GM12878 (cell line): ENCODE measurements around the gene FLRT1. TPM values are rescaled to one million over a fixed set of nuclear protein-coding genes. Genes with fewer than 3 reads are reported as not detected.

ENCODE experiments used
- ATAC-seq: fragments of 200-7000 bp; cut with Tn5 transposase; 3 replicates; pipeline ENCODE4 v1.9.1; 2020; ENCODE audit warnings: mild to moderate bottlenecking, moderate library complexity
- BruUV-seq: library from RNA; stranded (reverse); fragments of 400-500 nt; replicated peaks from 2 replicates; lab custom pipeline; 2021; lab: Mats Ljungman, UMichigan
- CTCF ChIA-PET: fragments of 300-600 bp; sonication (Branson Sonifier 250); formaldehyde crosslinking; extraction: SDS; loops from one replicate; lab custom pipeline; 2021; ENCODE audit warnings: inconsistent platforms; lab: Yijun Ruan, JAX
- POLR2A ChIA-PET: fragments of 350-600 bp; formaldehyde crosslinking; extraction: SDS; loops from one replicate; lab custom pipeline; 2021; ENCODE audit warnings: inconsistent platforms; lab: Charles Lee
- RAD21 ChIA-PET: fragments of 300-600 bp; sonication (Branson Sonifier 250); formaldehyde crosslinking; loops from one replicate; lab custom pipeline; 2023; ENCODE audit warnings: antibody characterized with exemption; ENCODE audit not compliant: unreplicated experiment; lab: Charles Lee
- SMC1A ChIA-PET: fragments of 300-600 bp; sonication (Branson Sonifier 250); formaldehyde crosslinking; loops from one replicate; lab custom pipeline; 2023; ENCODE audit not compliant: unreplicated experiment, uncharacterized antibody; lab: Charles Lee
- DNase-seq: peaks from one replicate; pipeline ENCODE4 v3.0.0-alpha.2; 2011; ENCODE audit warnings: low read depth, low spot score
- FAIRE-seq: peaks from 3 replicates; lab custom pipeline; 2011; peaks lifted over from hg19 to GRCh38; lab: Jason Lieb, UNC
- H2AFZ ChIP-seq: 2 replicates; pipeline ENCODE4 v1.6.0; 2011; ENCODE audit warnings: low read depth, low read length, control low read depth; ENCODE audit not compliant: control insufficient read depth
- H3K27ac ChIP-seq: 2 replicates; pipeline ENCODE4 v1.5.1; 2011; ENCODE audit warnings: control low read depth; ENCODE audit not compliant: control insufficient read depth, insufficient read depth
- H3K27me3 ChIP-seq, 2 experiments: replicated peaks in 1 of 2; 2 replicates each; pipeline versions ENCODE4 v1.6.0 to v1.6.1; 2011; ENCODE audit warnings: low read length in 1 of 2; ENCODE audit not compliant: control insufficient read depth in 2 of 2, insufficient read depth in 2 of 2
- H3K36me3 ChIP-seq, 2 experiments: 2 replicates each; pipeline ENCODE4 v1.5.1; 2011; ENCODE audit warnings: low read length in 1 of 2; ENCODE audit not compliant: control insufficient read depth in 2 of 2, insufficient read depth in 2 of 2
- H3K4me1 ChIP-seq: 2 replicates; pipeline ENCODE4 v1.6.1; 2011; ENCODE audit warnings: mild to moderate bottlenecking, low read length, moderate library complexity, mixed read lengths; ENCODE audit not compliant: control insufficient read depth, insufficient read depth
- H3K4me2 ChIP-seq: 2 replicates; pipeline ENCODE4 v1.6.0; 2011; ENCODE audit warnings: control low read depth; ENCODE audit not compliant: control insufficient read depth, insufficient read depth
- H3K4me3 ChIP-seq: fragments of 200-600 bp; sonication (generic); 2 replicates; pipeline ENCODE4 v1.5.1; 2016
- H3K79me2 ChIP-seq: 2 replicates; pipeline ENCODE4 v1.6.0; 2011; ENCODE audit warnings: low read length; ENCODE audit not compliant: control insufficient read depth, insufficient read depth
- H3K9ac ChIP-seq: 2 replicates; pipeline ENCODE4 v1.8.0; 2011; ENCODE audit warnings: low read length, control low read depth, mixed read lengths; ENCODE audit not compliant: control insufficient read depth, insufficient read depth
- H3K9me3 ChIP-seq: replicated peaks from 3 replicates; pipeline ENCODE4 v1.5.1; 2011; ENCODE audit warnings: mild to moderate bottlenecking, low read length; ENCODE audit not compliant: control insufficient read depth, insufficient read depth
- H4K20me1 ChIP-seq: 2 replicates; pipeline ENCODE4 v1.6.0; 2011; ENCODE audit not compliant: control insufficient read depth, insufficient read depth
- ASH2L ChIP-seq: fragments of 300-600, 200-600 bp; sonication (generic); IDR thresholded peaks from 2 replicates; pipeline ENCODE4 v1.6.1; 2017; ENCODE audit warnings: low read depth, mild to moderate bottlenecking, borderline replicate concordance
- CBFB ChIP-seq: IDR thresholded peaks from 2 replicates; pipeline ENCODE4 v1.6.1; 2016; ENCODE audit warnings: antibody characterized with exemption, low read depth
- GATAD2B ChIP-seq: fragments of 450-650 bp; conservative IDR thresholded peaks from 2 replicates; pipeline ENCODE4 v1.6.1; 2017; ENCODE audit warnings: low read depth, mild to moderate bottlenecking, moderate library complexity
- HDAC2 ChIP-seq: fragments of 200-600 bp; sonication (generic); IDR thresholded peaks from 2 replicates; pipeline ENCODE4 v1.6.1; 2017
- MEF2A ChIP-seq: IDR thresholded peaks from 2 replicates; pipeline ENCODE4 v1.6.1; 2011; ENCODE audit warnings: low read depth, mild to moderate bottlenecking, low read length, moderate library complexity; ENCODE audit not compliant: insufficient read depth
- MXI1 ChIP-seq: fragments of 150-350 bp; IDR thresholded peaks from 2 replicates; pipeline ENCODE4 v1.6.1; 2011; ENCODE audit warnings: low read depth, mild to moderate bottlenecking, inconsistent platforms, low read length, improper control_type of control experiment
- RELA ChIP-seq: fragments of 450-650 bp; IDR thresholded peaks from 2 replicates; pipeline ENCODE4 v1.8.0; 2014; ENCODE audit warnings: borderline replicate concordance; ENCODE audit not compliant: partially characterized antibody
- SIN3A ChIP-seq: IDR thresholded peaks from 2 replicates; pipeline ENCODE4 v1.6.1; 2012; ENCODE audit warnings: low read depth, low read length, improper control_type of control experiment
- TBL1XR1 ChIP-seq: IDR thresholded peaks from 2 replicates; pipeline ENCODE4 v1.6.1; 2012; ENCODE audit warnings: low read depth, low read length, improper control_type of control experiment
- TCF3 ChIP-seq: IDR thresholded peaks from 2 replicates; pipeline ENCODE4 v1.6.1; 2012; ENCODE audit warnings: low read depth, mild to moderate bottlenecking, low read length, borderline replicate concordance; ENCODE audit not compliant: insufficient read depth
- WGBS: methylation state at CpG from one replicate; pipeline ENCODE4 v1.1.6; 2016; ENCODE audit warnings: low lambda C conversion rate; ENCODE audit not compliant: insufficient replicate concordance, insufficient coverage; ENCODE audit errors: missing lambda C conversion rate; 5-methylcytosine and 5-hydroxymethylcytosine counted together
- in situ Hi-C: fragments of 300-500 bp; cut with MboI; formaldehyde crosslinking; loops from 9 replicates; pipeline ENCODE4 v1.14.3; 2018; ENCODE audit warnings: mixed read lengths
- intact Hi-C: fragments of 100-400 bp; cut with micrococcal nuclease; formaldehyde crosslinking; loops from one replicate; pipeline ENCODE4 v1.14.2; 2022; ENCODE audit not compliant: unreplicated experiment
- polyA plus RNA-seq, 11 experiments: library from polyadenylated mRNA; depleted of rRNA in 4 of 11; unstranded in 6 of 11; stranded (reverse) in 5 of 11; fragments of >200 nt; fragmentation: Nextera tagmentation in 4 of 11; fragmentation: Illumina TruSeq in 1 of 11; extraction: Ambion mirVana in 4 of 11; extraction: Trizol in 1 of 11; gene quantifications; 1 replicate in 1 of 11; 2 replicates in 10 of 11; pipeline versions ENCODE4 v1.2.1 to v1.2.3, GENCODE V29; 2011 to 2016; ENCODE audit warnings: inconsistent platforms in 2 of 11, missing spikeins in 2 of 11, low read depth in 1 of 11
- total RNA-seq, 4 experiments: library from RNA; depleted of rRNA in 3 of 4; stranded (reverse); fragments of >200 nt in 3 of 4; fragmentation: Illumina TruSeq in 1 of 4; extraction: Trizol in 1 of 4; gene quantifications; 2 replicates each; pipeline versions ENCODE4 v1.2.1 to v1.2.3, GENCODE V29; 2013 to 2021
- TF ChIP-seq, protein P1 (sequence below): IDR thresholded peaks from 2 replicates; pipeline ENCODE4 v1.6.1; 2012; ENCODE audit warnings: improper control_type of control experiment, low read depth, low read length; ENCODE audit not compliant: insufficient replicate concordance
- TF ChIP-seq, protein P2 (sequence below): fragments of 450-650 bp; IDR thresholded peaks from 2 replicates; pipeline ENCODE4 v1.6.1; 2017; ENCODE audit warnings: borderline replicate concordance
- TF ChIP-seq, protein P3 (sequence below): fragments of 450-650 bp; IDR thresholded peaks from 2 replicates; pipeline ENCODE4 v1.6.1; 2018; ENCODE audit warnings: borderline replicate concordance, mild to moderate bottlenecking; ENCODE audit not compliant: partially characterized antibody

FLRT1 gene
- total and polyA plus RNA-seq, 10 of the 15 experiments (the other 5 are each of a cell fraction or from before 2014, with no cell fraction given), result 0.10 to 0.12 TPM; not detected in 8

DNA sequence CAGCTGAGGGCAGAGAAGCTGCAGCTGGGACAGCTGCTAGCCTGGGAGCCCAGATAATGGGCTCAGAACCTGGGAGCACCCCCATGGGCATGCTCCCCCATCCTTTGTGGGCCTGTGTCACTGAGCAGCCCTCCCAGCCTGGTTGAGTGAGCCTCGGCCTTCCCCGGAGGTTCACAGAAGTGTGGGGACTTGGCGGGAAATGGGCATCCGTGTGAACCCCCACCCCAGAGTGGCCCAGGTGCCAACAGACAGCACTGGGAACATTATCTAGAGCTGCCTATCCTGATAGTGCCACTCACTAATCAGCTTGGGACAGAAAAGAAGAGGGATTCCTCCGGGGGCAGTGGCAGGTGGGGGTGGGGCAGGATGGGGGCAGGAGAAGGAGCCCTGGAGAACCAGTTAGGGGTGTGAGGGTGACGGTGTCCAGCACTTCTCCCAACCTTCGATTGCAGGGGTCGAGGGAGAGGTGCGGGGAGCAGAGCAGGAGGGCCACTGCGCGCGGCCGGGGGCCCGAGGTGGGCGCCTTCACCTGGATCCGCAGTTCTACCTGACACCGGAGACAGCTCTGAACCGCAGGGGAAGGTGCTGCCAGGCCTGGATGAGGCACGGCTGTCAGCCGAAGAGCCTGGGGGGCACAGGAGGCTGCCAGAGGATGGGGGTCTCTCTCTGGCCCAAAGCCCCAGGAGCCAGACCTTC, 33.1 kb downstream of the FLRT1 start:
- no peaks in the 10 kb centered on the region for H3K9me3 ChIP-seq
- DNase-seq, result no peak
- no peaks in the 10 kb centered on the region for H3K4me1 ChIP-seq
- CTCF ChIA-PET, result no interaction called here
- no peaks in the 10 kb centered on the region; a peak in 3 of 4 replicates for H3K27me3 ChIP-seq
- no peak overlapping the region for H3K4me2 ChIP-seq
- in situ Hi-C loops (no loop called here), intact Hi-C loops (no loop called here)
- H3K79me2 ChIP-seq, result no peaks in the 10 kb centered on the region
- WGBS, result 65% methylated on average over 19 of the region's 20 CpGs
- RAD21 ChIA-PET, result no interaction called here
- H4K20me1 ChIP-seq, result no peaks in the 10 kb centered on the region
- POLR2A ChIA-PET, result no interaction called here
- SMC1A ChIA-PET, result no interaction called here
- no peak overlapping the region for H3K27ac ChIP-seq
- H3K36me3 ChIP-seq, result no peaks in the 10 kb centered on the region
- no peak overlapping the region for H2AFZ ChIP-seq
- H3K9ac ChIP-seq, result no peak overlapping the region
- FAIRE-seq, result no peak
- ATAC-seq, result no peak
- BruUV-seq, result no TSS peak
- no peak overlapping the region for H3K4me3 ChIP-seq
- TF ChIP-seq, protein P1, sequence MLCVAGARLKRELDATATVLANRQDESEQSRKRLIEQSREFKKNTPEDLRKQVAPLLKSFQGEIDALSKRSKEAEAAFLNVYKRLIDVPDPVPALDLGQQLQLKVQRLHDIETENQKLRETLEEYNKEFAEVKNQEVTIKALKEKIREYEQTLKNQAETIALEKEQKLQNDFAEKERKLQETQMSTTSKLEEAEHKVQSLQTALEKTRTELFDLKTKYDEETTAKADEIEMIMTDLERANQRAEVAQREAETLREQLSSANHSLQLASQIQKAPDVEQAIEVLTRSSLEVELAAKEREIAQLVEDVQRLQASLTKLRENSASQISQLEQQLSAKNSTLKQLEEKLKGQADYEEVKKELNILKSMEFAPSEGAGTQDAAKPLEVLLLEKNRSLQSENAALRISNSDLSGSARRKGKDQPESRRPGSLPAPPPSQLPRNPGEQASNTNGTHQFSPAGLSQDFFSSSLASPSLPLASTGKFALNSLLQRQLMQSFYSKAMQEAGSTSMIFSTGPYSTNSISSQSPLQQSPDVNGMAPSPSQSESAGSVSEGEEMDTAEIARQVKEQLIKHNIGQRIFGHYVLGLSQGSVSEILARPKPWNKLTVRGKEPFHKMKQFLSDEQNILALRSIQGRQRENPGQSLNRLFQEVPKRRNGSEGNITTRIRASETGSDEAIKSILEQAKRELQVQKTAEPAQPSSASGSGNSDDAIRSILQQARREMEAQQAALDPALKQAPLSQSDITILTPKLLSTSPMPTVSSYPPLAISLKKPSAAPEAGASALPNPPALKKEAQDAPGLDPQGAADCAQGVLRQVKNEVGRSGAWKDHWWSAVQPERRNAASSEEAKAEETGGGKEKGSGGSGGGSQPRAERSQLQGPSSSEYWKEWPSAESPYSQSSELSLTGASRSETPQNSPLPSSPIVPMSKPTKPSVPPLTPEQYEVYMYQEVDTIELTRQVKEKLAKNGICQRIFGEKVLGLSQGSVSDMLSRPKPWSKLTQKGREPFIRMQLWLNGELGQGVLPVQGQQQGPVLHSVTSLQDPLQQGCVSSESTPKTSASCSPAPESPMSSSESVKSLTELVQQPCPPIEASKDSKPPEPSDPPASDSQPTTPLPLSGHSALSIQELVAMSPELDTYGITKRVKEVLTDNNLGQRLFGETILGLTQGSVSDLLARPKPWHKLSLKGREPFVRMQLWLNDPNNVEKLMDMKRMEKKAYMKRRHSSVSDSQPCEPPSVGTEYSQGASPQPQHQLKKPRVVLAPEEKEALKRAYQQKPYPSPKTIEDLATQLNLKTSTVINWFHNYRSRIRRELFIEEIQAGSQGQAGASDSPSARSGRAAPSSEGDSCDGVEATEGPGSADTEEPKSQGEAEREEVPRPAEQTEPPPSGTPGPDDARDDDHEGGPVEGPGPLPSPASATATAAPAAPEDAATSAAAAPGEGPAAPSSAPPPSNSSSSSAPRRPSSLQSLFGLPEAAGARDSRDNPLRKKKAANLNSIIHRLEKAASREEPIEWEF, result no peak
- no peak for TF ChIP-seq TCF3
- TF ChIP-seq SIN3A, result no peak
- TF ChIP-seq HDAC2, result no peak
- no peak for TF ChIP-seq GATAD2B
- TF ChIP-seq, protein P2, sequence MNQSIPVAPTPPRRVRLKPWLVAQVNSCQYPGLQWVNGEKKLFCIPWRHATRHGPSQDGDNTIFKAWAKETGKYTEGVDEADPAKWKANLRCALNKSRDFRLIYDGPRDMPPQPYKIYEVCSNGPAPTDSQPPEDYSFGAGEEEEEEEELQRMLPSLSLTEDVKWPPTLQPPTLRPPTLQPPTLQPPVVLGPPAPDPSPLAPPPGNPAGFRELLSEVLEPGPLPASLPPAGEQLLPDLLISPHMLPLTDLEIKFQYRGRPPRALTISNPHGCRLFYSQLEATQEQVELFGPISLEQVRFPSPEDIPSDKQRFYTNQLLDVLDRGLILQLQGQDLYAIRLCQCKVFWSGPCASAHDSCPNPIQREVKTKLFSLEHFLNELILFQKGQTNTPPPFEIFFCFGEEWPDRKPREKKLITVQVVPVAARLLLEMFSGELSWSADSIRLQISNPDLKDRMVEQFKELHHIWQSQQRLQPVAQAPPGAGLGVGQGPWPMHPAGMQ, result no peak
- TF ChIP-seq MEF2A, result no peak
- TF ChIP-seq CBFB, result no peak
- TF ChIP-seq, protein P3, sequence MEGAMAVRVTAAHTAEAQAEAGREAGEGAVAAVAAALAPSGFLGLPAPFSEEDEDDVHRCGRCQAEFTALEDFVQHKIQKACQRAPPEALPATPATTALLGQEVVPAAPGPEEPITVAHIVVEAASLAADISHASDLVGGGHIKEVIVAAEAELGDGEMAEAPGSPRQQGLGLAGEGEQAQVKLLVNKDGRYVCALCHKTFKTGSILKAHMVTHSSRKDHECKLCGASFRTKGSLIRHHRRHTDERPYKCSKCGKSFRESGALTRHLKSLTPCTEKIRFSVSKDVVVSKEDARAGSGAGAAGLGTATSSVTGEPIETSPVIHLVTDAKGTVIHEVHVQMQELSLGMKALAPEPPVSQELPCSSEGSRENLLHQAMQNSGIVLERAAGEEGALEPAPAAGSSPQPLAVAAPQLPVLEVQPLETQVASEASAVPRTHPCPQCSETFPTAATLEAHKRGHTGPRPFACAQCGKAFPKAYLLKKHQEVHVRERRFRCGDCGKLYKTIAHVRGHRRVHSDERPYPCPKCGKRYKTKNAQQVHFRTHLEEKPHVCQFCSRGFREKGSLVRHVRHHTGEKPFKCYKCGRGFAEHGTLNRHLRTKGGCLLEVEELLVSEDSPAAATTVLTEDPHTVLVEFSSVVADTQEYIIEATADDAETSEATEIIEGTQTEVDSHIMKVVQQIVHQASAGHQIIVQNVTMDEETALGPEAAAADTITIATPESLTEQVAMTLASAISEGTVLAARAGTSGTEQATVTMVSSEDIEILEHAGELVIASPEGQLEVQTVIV, result no peak
- TF ChIP-seq TBL1XR1, result no peak
- TF ChIP-seq ASH2L, result no peak
- no peak for TF ChIP-seq MXI1
- no peak for TF ChIP-seq RELA
